ENCODE measurements around the gene SAP130.

SAP130 gene

DNA sequence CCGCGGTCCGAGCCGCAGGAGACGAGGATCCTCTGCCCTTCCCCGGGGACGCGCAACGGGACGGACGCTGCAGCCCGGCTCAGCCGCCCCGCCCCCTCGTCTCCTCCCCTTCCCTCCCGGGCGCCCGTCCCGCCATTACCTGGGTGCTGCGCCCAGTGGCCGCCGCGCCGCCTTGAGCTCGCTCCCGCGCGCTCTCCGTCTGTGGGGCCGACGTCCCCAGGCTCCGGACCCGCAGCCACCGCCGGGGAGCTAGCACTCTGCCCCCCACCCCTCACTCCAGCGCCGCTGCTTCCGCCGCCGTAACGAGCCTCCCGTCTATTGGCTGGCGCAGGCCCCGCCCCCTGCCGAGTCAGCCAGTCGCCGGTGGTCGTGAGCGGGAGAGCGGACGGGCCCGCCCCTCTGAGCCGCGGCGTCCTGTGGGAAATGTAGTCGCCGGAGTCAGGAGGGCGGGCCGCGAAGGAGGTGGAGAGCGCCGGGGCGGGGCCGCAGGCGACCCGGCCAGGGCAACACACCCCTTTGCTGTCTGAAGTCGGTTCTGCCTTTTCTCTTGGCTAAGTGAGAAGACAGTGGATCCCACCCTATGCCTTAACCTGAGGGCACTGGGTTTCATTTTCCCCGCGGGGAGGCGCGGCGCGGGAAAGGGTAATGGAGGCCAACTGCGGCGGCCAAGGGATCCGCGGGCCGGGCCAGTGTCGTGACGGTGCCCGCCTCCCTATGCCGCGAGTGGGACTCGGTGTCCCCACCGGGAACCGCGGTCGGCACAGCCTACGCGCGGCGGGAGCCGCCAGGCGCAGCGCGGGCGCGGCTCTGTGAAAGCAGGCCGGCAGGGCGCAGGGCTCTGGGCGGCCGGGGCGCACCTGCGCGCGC lies at the start of gene SAP130:
SAP130 (minus strand) TSS at position 259 of the 867 bp plus-strand sequence. CDS start 1,767 bp downstream, outside the sequence.
- DNase-seq = peak; percentile 92

DNA sequence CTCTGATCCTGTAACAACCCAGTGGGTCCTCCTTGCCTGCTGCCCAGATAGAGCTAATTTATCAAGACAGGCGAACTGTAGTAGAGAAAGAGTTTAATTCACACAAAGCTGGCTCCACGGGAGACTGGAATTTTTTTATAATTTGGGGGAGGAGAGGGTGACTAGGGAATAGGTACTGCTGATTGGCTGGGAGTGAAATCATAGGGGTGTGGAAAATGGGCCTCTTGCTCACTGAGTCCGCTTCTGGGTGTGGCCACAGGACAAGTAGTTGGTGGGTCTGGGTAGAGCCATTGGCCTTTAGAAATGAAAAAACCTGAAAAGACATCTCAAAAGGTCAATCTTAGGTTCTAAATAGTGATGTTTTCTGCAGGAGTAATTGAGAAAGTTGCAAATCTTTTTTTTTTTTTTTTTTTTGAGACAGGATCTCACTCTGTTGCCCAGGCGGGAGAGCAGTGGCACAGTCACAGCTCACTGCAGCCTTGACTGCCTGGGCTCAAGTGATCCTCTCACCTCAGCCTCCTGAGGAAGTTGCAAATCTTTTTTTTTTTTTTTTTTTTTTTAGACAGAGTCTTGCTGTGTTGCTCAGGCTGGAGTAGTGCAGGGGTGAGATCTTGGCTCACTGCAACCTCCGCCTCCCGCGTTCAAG lies 48.7 kb upstream of the SAP130 start:
- no peak for DNase-seq

DNA sequence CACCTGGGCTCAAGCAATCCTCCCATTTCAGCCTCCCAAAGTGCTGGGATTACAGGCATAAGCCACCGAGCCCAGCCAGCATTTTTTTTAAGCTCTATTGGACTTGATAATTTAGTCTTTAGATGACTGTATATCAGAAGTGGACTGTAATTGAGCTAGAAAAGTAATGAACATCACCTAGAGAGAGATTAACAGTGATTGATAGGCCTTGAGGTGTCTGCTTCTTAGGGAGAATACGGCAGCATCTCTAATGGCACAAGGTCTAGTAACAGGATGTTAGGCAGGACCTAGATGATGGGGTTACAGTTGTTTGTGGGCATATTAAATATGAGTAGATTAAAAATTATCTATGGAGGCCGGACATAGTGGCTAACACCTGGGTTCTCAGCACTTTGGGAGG lies 45.4 kb upstream of the SAP130 start:
- DNase-seq = no peak

DNA sequence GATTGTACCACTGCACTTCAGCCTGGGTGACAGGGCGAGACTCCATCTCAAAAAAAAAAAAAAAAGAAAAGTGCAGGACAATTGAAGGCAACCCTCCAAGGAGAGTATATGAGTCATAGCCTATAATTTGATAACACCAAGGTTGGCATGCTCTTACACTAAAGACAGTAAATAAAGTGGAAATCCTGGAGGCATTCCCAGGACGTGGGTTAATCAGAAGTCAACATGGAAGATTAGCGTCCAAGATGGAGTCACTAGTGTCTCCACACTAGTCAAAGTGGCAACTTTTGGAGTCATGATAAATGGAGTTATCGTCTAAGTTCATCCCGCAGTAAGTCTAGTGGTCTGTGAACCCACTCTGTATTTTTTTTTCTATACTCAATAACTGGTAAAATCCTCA lies 41.9 kb upstream of the SAP130 start:
- DNase-seq = no peak

DNA sequence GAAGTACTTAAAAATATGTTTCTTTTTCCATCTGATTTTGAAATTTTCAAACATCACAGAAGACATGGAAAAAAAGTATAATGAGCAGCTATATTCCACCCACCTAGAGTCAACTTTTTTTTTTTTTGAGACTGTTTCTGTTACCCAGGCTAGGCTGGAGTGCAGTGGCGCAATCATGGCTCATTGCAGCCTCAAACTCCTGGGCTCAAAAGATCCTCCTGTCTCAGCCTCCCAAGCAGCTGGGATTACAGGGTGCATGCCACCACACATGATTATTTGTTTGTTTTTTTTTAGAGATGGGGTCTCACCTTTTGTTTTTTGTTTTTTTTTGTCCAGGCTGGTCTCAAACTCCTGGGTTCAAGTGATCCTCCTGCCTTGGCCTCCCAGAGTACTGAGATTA lies 36.5 kb upstream of the SAP130 start:
- no peak for DNase-seq

DNA sequence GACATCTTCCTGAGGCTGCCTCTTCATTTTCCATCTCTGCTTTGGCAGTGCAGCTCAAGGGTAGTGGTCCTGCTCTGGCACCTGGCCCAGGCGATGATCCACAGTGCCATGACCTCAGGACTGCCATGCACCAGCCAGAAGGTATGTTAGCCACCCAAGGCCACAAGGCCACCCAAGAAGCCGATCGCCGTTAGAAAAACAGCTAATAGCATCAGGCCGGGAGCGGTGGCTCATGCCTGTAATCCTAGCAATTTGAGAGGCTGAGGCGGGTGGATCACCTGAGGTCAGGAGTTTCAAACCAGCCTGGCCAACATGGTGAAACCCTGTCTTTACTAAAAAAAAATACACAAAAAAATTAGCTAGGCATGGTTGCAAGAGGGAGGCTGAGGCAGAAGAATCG lies 34.7 kb upstream of the SAP130 start:
- DNase-seq = no peak

DNA sequence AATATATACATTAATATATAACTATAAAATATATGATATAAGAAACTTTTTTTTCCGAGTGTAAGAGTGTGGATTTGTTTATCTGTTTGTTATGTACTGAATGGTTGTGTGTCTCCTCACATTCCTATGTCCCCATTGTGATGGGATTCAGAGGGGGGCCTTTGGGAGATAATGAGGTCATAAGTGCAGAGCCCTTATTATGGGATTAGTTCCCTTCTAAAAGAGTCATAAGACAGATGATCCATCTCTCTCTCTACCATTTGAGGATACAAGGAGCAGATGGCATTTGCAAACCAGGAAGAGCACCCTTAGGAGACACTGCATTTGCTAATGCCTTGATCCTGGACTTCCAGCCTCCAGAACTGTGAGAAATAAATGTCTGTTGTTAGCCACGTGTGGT lies 30.3 kb upstream of the SAP130 start:
- DNase-seq = no peak

DNA sequence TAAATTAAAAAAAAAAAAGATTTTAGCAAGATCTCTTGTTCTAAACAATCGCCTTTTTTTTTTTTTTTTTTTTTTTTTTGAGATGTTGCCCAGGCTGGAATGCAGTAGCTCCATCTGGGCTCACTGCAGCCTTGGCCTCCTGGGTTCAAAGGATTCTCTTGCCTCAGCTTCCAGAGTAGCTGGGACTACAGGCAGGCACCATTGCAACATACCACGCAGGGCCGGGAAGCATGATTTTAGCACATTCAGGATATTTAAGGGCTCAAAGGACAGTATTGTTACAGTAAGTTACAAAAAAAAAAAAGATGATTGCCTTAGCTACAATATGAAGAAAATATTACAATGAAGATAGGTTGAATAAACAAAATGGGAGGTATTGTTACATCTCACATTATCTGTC lies 29.5 kb upstream of the SAP130 start:
- no peak for DNase-seq

DNA sequence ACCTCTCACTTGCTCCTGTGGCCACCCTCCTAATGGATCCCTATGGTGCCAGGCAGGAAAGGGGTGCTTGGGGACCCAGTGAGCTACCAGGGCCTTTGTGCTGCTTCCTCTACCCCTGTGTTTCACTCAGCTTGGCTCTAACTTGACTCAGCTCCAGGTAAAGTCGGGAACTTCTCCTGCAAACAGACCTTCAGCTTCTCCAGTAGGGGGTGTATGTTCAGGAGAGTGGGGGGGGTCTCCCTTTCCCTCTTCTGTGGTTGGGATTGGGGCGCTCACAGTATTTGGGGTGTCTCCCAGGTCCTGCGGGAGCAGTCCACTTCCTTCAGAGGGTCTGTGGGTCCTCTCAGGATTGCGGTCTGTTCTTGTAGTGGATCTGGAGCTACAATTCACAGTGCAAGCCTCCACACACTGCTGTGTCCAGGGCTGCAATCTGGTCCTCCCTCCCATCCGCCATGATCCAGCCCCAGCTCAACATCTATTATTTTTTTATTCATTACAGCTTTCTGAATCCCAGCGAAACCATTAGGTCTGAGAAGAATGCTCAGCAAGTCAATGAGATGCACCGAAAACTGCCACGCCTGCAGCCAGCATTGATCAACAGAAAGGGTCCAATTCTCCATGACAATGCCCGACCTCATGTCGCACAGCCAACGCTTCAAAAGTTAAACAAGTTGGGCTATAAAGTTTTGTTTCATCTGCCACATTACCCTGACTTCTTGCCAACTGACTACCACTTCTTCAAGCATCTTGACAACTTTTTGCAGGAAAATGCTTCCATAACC lies 26.4 kb upstream of the SAP130 start:
- DNase-seq = no peak

DNA sequence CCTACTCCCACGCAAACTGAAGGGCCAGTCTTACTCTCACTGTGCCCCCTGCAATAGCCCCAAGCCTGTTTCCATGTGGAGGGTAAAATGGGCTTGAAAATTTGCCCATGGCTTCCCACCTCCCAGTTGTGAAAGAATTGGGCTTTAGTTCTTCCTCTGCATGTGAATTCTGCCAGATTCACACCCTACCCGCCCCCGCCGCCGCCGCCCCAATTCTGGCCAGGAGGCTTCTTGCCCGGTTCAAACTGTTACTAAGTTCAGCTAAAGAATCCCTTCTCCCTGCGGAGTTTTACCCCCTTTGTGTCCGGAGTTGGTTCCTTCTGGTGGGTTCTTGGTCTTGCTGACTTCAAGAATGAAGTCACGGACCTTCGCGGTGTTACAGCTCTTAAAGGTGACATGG lies 25.5 kb upstream of the SAP130 start:
- no peak for DNase-seq

DNA sequence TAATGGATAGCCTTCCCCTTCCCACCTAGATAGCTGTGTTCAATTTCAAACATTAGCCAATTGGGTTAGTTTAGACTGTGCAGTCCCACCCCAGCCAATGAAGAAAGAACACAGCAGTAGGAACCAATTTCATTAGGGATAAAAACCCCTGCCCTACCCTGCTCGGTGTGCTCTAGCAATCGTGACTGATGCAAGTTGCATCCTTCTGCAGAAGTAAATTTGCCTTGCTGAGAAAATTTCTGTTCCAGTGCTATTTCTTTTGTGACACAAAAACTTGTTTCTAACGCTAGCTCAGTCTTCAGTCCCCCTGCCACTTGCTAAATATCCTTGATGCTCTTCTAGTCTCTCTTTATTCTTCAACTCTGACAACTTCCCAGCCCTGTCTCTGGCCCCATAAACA lies 15.2 kb upstream of the SAP130 start:
- no peak for DNase-seq

DNA sequence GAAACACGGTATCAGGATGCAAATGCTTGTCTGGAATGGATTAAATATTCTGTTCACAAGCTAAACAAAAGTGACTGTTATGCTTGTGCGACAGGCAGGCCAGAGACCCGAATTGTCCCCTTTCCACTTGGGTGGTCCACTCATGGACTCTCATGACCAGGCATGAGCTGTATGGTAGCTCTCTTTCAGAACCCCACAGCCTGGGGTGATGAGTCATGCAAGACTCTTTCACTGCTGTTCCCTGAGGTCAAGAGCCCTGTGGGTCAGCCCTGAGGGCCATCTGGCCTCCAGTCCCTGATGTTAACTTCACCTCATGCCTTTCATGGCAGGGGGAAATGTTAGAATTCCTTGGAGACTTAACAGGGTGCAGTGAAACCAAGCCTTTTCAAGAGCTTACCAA lies 13.7 kb upstream of the SAP130 start:
- DNase-seq = no peak

DNA sequence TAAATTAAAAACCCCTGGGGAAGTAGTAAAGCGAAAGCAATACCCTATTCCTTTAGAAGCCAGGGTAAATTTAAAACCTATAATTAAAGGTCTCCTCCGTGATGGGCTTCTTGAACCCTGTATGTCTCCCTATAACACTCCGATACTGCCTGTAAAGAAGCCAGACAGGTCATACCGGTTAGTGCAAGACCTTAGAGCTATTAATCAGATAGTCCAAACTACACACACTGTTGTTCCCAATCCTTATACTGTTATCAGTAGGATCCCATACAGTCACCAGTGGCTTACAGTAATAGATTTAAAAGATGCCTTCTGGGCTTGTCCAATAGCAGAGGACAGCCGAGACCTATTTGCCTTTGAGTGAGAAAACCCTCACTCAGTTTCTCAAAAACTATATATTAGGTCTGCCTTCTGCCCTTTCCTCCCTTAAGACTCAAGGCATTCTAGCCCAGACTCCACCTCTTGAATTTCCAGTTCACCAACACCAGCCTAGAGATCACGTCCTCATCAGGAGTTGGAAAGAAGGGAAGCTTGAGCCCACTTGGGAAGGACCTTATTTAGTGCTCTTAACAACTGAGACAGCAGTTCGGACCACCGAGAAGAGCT lies 12.4 kb upstream of the SAP130 start:
- no peak for DNase-seq

DNA sequence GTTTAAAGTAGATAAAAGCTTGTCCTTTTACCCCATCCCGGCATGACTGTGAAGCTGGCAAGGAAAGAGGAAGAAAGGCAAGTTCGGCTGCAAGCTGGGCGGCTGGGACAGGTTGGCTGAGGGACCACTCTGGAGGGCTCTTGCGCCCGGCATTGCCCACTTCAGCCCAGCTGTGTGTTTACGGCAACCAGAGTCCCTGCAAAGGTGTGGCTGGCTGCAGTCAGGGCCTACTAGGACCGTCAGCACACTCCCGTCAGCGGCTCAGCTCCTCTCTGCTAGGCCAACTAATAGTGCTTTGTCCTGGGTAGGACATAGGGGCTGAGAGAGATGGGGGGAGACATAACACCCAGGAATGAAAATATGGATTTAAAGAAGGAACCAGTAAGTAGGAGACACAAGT lies 11.7 kb upstream of the SAP130 start:
- no peak for DNase-seq

DNA sequence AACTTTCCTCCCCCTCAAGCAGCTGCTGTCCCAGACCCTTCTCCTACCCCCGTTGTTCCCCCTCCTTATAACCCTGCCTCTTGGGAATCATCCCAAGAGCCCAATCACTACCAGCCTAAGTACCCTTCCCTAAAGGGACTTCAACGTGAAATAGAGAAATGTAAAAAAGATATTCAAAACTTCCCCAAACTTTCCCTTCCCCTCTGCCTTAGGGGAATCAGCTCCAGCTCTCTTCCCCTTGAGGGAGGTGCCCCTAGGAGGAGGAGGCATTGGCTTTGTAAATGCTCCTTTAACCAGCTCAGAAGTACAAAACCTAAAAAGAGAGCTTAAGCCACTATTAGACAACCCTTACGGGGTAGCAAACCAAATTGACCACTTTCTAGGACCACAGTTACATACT lies 10.6 kb upstream of the SAP130 start:
- no peak for DNase-seq

DNA sequence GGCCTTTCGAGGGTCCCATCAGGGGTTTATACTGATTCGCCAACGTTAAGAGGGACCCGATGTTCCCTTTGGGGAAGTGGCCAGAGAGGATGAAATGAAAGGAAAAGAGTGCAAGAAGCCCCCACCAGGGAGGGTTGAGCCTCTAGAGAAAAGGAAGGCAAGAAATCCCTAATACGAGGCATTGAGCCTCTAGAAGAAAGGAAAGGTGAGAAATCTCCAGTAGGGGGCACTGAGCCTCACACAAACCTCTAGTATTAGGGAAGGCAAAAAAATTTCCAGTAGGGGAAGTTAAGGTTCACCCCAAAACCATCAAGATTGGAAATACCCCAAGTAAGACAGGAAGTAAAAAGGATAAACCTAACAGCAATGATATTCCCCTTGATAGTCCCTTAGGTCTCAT lies 9.8 kb upstream of the SAP130 start:
- DNase-seq = no peak

DNA sequence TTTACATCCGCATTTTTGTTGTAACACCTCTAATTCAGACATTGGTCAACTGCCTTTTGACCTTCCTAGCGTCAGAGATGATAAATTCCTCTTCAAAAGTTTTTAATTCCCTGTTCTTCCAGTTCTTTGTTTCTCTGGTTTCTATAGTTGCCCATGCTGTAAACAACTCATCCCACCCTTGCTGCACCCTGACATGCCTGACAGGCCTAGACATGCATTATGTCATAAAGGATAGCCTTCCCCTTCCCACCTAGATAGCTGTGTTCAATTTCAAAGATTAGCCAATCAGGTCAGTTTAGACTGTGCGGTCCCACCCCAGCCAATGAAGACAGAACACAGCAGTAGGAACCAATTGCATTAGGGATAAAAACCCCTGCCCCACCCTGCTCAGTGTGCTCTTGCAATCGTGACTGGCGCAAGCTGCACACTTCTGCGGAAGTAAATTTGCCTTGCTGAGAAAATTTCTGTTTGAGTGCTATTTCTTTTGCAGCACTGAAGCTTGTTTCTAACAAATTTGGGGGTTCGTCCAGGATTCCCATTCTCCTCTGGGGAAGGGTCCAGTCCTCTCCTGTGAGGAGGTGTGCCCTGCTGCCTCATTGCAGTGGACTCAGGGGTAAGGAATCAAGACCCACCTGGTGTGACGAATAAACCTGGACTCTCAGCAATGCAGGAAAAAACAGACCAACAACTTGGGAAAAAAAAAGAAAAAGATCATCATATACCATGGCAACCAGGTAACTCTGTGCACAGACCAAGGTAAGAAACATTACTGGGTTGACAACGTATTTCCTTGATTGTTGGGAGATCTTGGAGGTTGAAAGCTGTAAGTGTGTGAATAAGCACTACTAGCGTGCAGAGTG lies 9.1 kb upstream of the SAP130 start:
- DNase-seq = no peak

DNA sequence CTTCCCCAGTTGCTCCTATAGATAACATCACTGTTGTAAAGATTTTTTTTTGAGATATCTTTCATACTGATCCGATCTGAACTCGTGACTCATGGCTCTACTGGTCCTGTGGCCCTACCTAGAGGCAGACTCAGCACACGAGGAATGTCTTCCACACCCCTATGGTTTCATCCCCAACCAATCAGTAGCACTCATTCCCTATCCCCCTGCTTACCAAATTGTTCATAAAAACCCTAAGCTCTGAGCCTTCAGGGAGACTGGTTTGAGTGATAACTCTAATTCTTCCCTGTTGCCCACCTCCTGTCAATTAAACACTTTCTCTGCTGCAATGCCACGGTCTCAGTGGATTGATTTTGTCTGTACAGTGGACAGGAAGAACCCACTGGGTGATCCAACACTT lies 4.2 kb upstream of the SAP130 start:
- no peak for DNase-seq

DNA sequence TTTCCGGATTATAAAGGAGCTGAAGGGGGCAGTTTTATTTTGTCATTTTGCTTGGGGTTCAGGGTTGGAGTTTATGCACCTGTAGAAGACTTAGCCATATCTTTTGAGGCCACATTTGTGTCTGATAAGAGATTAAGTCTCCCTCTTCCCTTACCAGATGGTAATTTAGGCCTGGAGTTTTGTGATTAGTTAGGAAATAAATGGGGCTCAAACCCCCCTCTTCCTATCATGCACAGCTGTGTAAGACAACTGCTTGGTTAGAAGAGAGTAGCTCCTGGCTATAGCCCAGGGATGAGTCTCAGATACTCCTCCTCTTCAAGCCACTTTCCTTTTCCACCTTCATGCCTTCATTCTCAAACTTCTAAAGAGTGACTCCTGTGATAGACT lies 802 bp upstream of the SAP130 start:
- peak; percentile 32 for DNase-seq

DNA sequence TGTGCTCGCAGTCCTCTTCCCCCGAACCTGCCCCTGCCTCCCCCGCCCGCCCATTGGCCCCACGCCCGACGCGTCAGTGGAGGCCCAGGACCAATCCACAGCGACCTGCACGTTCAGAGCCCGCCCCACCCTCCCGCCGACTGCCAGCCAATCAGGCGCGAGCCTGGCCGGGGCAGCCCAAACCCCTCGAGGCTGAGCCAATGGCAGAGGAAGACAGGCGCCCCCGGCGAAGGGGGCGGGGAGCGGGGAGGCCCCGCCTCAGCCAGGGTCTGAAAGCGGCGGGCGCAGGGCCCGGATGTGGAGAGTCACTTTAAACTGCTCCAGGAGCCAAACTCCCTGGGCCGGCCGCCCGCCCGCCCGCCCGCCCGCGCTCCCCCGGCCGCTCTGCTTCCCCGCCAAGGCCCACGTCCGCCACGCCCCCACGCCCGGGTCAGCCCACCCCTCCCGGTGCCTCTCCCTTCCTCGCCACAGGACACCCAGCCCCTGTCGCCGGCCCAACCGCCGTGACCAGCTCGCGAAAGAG lies 520 bp downstream of the SAP130 start:
- DNase-seq = peak; percentile 94

DNA sequence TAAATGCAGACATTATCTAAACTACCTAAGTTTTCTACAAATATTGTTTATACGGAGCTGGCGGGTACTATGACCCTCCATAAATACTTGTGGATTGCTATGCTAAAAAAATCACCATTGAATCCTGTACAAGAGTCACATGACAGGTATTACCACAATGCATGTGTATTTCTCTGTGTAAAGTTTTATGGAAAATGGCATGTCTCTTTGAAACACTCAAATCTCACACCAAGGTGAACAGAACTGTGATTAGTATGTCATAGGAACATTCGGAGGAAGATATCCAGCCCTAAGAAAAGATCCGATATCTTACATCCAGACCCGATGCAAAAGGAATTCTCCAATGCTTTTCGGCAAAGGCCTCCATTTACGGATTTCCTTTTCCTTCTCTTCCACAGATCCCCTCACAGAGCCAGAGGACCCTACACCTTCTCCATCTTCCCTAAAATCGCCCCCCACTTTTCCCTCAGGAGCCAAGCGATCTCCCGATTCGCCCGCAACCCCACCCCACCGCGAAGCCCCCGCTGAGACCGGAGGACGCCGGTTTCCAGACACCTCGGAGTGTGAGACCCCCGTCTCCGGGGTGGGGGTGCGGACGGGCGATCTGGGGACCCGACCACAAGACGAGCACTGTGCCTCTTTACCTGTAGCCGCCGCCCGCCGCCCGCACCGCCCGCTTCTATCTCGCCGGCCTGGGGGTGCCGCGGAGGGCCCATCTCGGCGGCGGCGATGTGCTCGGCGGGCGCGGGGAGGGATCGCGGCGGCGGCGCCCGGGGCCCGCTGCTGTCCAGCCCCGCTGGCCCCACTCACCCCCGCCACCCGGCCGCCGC lies 1.2 kb downstream of the SAP130 start:
- DNase-seq = no peak

All from KG1 (cell line).